Endothelial cell of umbilical vein (primary cell): ENCODE measurements around the gene MS4A2. TPM values are rescaled to one million over a fixed set of nuclear protein-coding genes. Genes with fewer than 3 reads are reported as not detected.

Experiments
- BruUV-seq: library from RNA; stranded (reverse); fragments of 400-500 nt; replicated peaks from 2 replicates; lab custom pipeline; 2021; lab: Mats Ljungman, UMichigan
- CTCF ChIA-PET: fragments of 300-600, 350-600 bp; sonication (Branson Sonifier 250); formaldehyde crosslinking; loops from one replicate; lab custom pipeline; 2021; ENCODE audit warnings: antibody characterized with exemption, inconsistent platforms; lab: Charles Lee
- POLR2A ChIA-PET: fragments of 300-600, 350-600 bp; sonication (Branson Sonifier 250); formaldehyde crosslinking; loops from one replicate; lab custom pipeline; 2021; ENCODE audit warnings: antibody characterized with exemption, inconsistent platforms; lab: Charles Lee
- DNase-seq: peaks from one replicate; pipeline ENCODE4 v3.0.0-alpha.2; 2011; ENCODE audit warnings: low read depth, low spot score
- FAIRE-seq: peaks from 2 replicates; lab custom pipeline; 2011; peaks lifted over from hg19 to GRCh38; lab: Jason Lieb, UNC
- H2AFZ ChIP-seq: 2 replicates; pipeline ENCODE4 v1.6.0; 2012; ENCODE audit warnings: low read depth, low read length, control low read depth, inconsistent platforms
- H3K27ac ChIP-seq: 2 replicates; pipeline ENCODE4 v1.5.1; 2011; ENCODE audit warnings: low read depth, mild to moderate bottlenecking, control low read depth, low read length, moderate library complexity; ENCODE audit not compliant: insufficient read depth
- H3K27me3 ChIP-seq, 2 experiments: 2 replicates each; pipeline versions ENCODE4 v1.6.0 to v1.6.1; 2011; ENCODE audit warnings: low read length in 2 of 2, mixed read lengths in 1 of 2; ENCODE audit not compliant: control insufficient read depth in 2 of 2, insufficient read depth in 2 of 2
- H3K36me3 ChIP-seq, 2 experiments: 2 replicates in 1 of 2; 3 replicates in 1 of 2; pipeline ENCODE4 v1.5.1; 2011; ENCODE audit warnings: low read length in 2 of 2, mild to moderate bottlenecking in 1 of 2, moderate library complexity in 1 of 2; ENCODE audit not compliant: control insufficient read depth in 2 of 2, insufficient read depth in 2 of 2; ENCODE audit errors: extremely low read depth in 1 of 2
- H3K4me1 ChIP-seq: 3 replicates; pipeline ENCODE4 v1.5.1; 2011; ENCODE audit warnings: mild to moderate bottlenecking, low read length; ENCODE audit not compliant: control insufficient read depth, insufficient read depth; ENCODE audit errors: extremely low read depth
- H3K4me2 ChIP-seq: 2 replicates; pipeline ENCODE4 v1.6.1; 2011; ENCODE audit warnings: low read length, control low read depth, mixed read lengths; ENCODE audit not compliant: insufficient read depth
- H3K4me3 ChIP-seq, 3 experiments: fragments of 200-600 bp in 1 of 3; sonication (generic), shearing (Covaris generic) in 1 of 3; replicated peaks in 1 of 3; 2 replicates each; pipeline ENCODE4 v1.5.1; 2011 to 2016; ENCODE audit warnings: control low read depth in 3 of 3, low read length in 3 of 3, mild to moderate bottlenecking in 2 of 3, inconsistent platforms in 1 of 3, low read depth in 1 of 3, moderate library complexity in 1 of 3; ENCODE audit not compliant: insufficient read depth in 1 of 3
- H3K79me2 ChIP-seq: 2 replicates; pipeline ENCODE4 v1.6.0; 2012; ENCODE audit warnings: low read length, inconsistent platforms; ENCODE audit not compliant: control insufficient read depth, insufficient read depth
- H3K9ac ChIP-seq: replicated peaks from 2 replicates; pipeline ENCODE3; 2011; ENCODE audit warnings: low read length, control low read depth; ENCODE audit not compliant: insufficient read depth; ENCODE audit errors: extremely low read depth
- H3K9me1 ChIP-seq: replicated peaks from 3 replicates; pipeline ENCODE4 v1.6.0; 2011; ENCODE audit warnings: mild to moderate bottlenecking, low read length; ENCODE audit not compliant: control insufficient read depth, insufficient read depth; ENCODE audit errors: extremely low read depth
- H3K9me3 ChIP-seq: replicated peaks from 2 replicates; pipeline ENCODE4 v1.5.1; 2012; ENCODE audit warnings: low read length, inconsistent platforms; ENCODE audit not compliant: control insufficient read depth, insufficient read depth
- H4K20me1 ChIP-seq: replicated peaks from 2 replicates; pipeline ENCODE3; 2011; ENCODE audit warnings: mild to moderate bottlenecking, low read length; ENCODE audit not compliant: control insufficient read depth, insufficient read depth; ENCODE audit errors: extremely low read depth
- EZH2 ChIP-seq: IDR thresholded peaks from 2 replicates; pipeline ENCODE4 v1.6.1; 2012; ENCODE audit warnings: borderline replicate concordance, low read depth, mild to moderate bottlenecking, moderate library complexity, low read length, inconsistent platforms; ENCODE audit not compliant: severe bottlenecking
- FOS ChIP-seq: IDR thresholded peaks from 2 replicates; pipeline ENCODE4 v1.6.1; 2011; ENCODE audit warnings: mild to moderate bottlenecking, low read length, moderate library complexity, borderline replicate concordance; ENCODE audit not compliant: insufficient read depth
- GATA2 ChIP-seq: IDR thresholded peaks from 2 replicates; pipeline ENCODE4 v1.7.0; 2011; ENCODE audit warnings: low read depth, mild to moderate bottlenecking, moderate library complexity, mixed read lengths, low read length; ENCODE audit not compliant: insufficient read length, insufficient read depth
- JUN ChIP-seq: IDR thresholded peaks from 2 replicates; pipeline ENCODE4 v1.6.1; 2011; ENCODE audit warnings: borderline replicate concordance, low read depth; ENCODE audit not compliant: insufficient read length, insufficient read depth
- MYC ChIP-seq: IDR thresholded peaks from one replicate; pipeline ENCODE4 v1.6.1; 2011; ENCODE audit warnings: mild to moderate bottlenecking, low read depth, low read length
- POLR2A ChIP-seq: IDR thresholded peaks from 2 replicates; pipeline ENCODE4 v1.6.1; 2012; ENCODE audit warnings: low read depth, mild to moderate bottlenecking, control low read depth, low read length
- POLR2AphosphoS5 ChIP-seq: IDR thresholded peaks from 2 replicates; pipeline ENCODE4 v1.6.1; 2012; ENCODE audit warnings: low read depth, mild to moderate bottlenecking, control low read depth, low read length, moderate library complexity; ENCODE audit not compliant: insufficient read depth
- dilution Hi-C: fragments of 300-500 bp; cut with MboI; formaldehyde crosslinking; loops from one replicate; pipeline ENCODE4 v1.15.0; 2019; ENCODE audit warnings: low sequenced_read_pairs; ENCODE audit not compliant: extremely low pct_ligation_motif_present
- intact Hi-C: fragments of 100-400 bp; cut with micrococcal nuclease; formaldehyde crosslinking; loops from one replicate; pipeline ENCODE4 v1.10.0; 2022
- polyA plus RNA-seq, 4 experiments: library from polyadenylated mRNA; depleted of rRNA in 3 of 4; stranded (reverse) in 3 of 4; unstranded in 1 of 4; fragments of >200 nt; gene quantifications; 2 replicates each; pipeline versions ENCODE4 v1.2.1 to v1.2.3, GENCODE V29; 2011 to 2012; ENCODE audit warnings: missing spikeins in 1 of 4
- total RNA-seq: library from RNA; stranded (reverse); gene quantifications from 2 replicates; pipeline ENCODE4 v1.2.3, GENCODE V29; 2021
- TF ChIP-seq, protein P1 (sequence below), 2 donors: IDR thresholded peaks; 1 replicate in 1 of 2; 2 replicates in 1 of 2; pipeline ENCODE4 v1.5.1; 2011; ENCODE audit warnings: low read length in 2 of 2, mild to moderate bottlenecking in 2 of 2, moderate library complexity in 2 of 2, control low read depth in 1 of 2, inconsistent platforms in 1 of 2, low read depth in 1 of 2; ENCODE audit not compliant: insufficient read depth in 1 of 2; ENCODE audit errors: extremely low read depth in 1 of 2
- TF ChIP-seq, protein P2 (sequence below): IDR thresholded peaks from 2 replicates; pipeline ENCODE4 v1.6.1; 2011; ENCODE audit not compliant: insufficient read depth, insufficient read length

MS4A2 gene
- total and polyA plus RNA-seq, 2 donors (not counting 3 experiments of a cell fraction or from before 2014, with no cell fraction given): not detected

DNA sequence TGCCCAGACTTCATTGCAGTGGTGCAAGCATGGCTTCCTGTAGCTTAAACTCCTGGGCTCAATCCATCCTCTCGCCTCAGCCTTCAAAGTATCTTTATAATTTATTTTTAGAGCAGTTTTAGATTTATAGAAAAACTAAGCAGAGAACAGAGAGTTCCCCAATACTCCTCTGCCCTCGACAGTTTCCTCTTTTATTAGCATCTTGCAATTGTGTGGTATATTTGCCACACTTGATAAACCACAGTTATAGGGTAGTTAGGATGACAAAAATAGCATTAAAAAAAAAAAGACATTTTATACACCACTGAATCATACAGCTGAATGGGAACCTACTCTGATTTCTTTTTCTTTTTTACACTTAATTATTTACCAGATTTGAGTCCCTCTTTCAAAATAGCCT lies 31.2 kb downstream of the MS4A2 start:
- intact Hi-C loops (no loop called here), dilution Hi-C loops (no loop called here)
- H3K4me2 ChIP-seq: no peak overlapping the region
- H3K79me2 ChIP-seq: no peaks in the 10 kb centered on the region
- H2AFZ ChIP-seq: no peak overlapping the region
- no peak for TF ChIP-seq GATA2
- no peak for TF ChIP-seq JUN
- no peak for TF ChIP-seq EZH2
- TF ChIP-seq POLR2A: no peak
- TF ChIP-seq, protein P1, sequence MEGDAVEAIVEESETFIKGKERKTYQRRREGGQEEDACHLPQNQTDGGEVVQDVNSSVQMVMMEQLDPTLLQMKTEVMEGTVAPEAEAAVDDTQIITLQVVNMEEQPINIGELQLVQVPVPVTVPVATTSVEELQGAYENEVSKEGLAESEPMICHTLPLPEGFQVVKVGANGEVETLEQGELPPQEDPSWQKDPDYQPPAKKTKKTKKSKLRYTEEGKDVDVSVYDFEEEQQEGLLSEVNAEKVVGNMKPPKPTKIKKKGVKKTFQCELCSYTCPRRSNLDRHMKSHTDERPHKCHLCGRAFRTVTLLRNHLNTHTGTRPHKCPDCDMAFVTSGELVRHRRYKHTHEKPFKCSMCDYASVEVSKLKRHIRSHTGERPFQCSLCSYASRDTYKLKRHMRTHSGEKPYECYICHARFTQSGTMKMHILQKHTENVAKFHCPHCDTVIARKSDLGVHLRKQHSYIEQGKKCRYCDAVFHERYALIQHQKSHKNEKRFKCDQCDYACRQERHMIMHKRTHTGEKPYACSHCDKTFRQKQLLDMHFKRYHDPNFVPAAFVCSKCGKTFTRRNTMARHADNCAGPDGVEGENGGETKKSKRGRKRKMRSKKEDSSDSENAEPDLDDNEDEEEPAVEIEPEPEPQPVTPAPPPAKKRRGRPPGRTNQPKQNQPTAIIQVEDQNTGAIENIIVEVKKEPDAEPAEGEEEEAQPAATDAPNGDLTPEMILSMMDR (IDR thresholded peaks at IDR 0.05; ENCODE audit: extremely low read depth in 1 of 2, insufficient read depth in 1 of 2, low read depth in 1 of 2, low read length in 2 of 2): no peak
- TF ChIP-seq, protein P2, sequence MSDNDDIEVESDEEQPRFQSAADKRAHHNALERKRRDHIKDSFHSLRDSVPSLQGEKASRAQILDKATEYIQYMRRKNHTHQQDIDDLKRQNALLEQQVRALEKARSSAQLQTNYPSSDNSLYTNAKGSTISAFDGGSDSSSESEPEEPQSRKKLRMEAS: no peak
- no peak for TF ChIP-seq POLR2AphosphoS5
- TF ChIP-seq FOS: no peak
- TF ChIP-seq MYC: no peak
- ChIA-PET CTCF (interaction anchor here (0.9 to 2.0 kb wide), 4 partner anchors 10 to 223 kb away, joined by 3 to 35 read pairs (median 4); no protein-coding TSS in a partner anchor), POLR2A (no interaction called here)
- FAIRE-seq (no peak), DNase-seq (no peak)
- H3K9me1 ChIP-seq: no peaks in the 10 kb centered on the region
- no peak overlapping the region for H3K9ac ChIP-seq
- no peak overlapping the region for H3K4me3 ChIP-seq
- H3K9me3 ChIP-seq: no peaks in the 10 kb centered on the region
- H3K36me3 ChIP-seq: no peaks in the 10 kb centered on the region
- H4K20me1 ChIP-seq: no peaks in the 10 kb centered on the region
- no TSS peak for BruUV-seq
- H3K4me1 ChIP-seq: peaks cover 4% of the 10 kb centered on the region
- no peak overlapping the region for H3K27ac ChIP-seq
- H3K27me3 ChIP-seq: no peaks in the 10 kb centered on the region
